HG02938 (cell line): ENCODE measurements around the gene ZNF101.

Source experiments
- ATAC-seq: cut with Tn5 transposase; IDR thresholded peaks from one replicate; pipeline ENCODE4 v1.9.1; 2021; ENCODE audit warnings: mild to moderate bottlenecking, moderate library complexity; ENCODE audit not compliant: unreplicated experiment

Gene ZNF101

GRCh38 chr19:19637523-19638251, 31.0 kb upstream of the ZNF101 start:
- no peak for ATAC-seq

- ATAC-seq, result peak; percentile 5
Observed at GRCh38 chr19:19642506-19643157, 26.0 kb upstream of the ZNF101 start.

- ATAC-seq, result peak; percentile 67
Observed at GRCh38 chr19:19643158-19644053, 25.2 kb upstream of the ZNF101 start, which contains the start of gene GMIP. GMIP (minus strand) TSS chr19:19643657; CDS start chr19:19643529, 128 bp downstream.

GRCh38 chr19:19644054-19644388, 24.6 kb upstream of the ZNF101 start:
- no peak for ATAC-seq

- ATAC-seq, result no peak
Observed at GRCh38 chr19:19645233-19645870, 23.3 kb upstream of the ZNF101 start.

- ATAC-seq, result no peak
Observed at GRCh38 chr19:19647037-19647835, 21.4 kb upstream of the ZNF101 start.

- no peak for ATAC-seq
Observed at GRCh38 chr19:19649155-19649554, 19.5 kb upstream of the ZNF101 start.

GRCh38 chr19:19649580-19649995, 19.1 kb upstream of the ZNF101 start:
- ATAC-seq, result no peak

- no peak for ATAC-seq
Observed at GRCh38 chr19:19650331-19650730, 18.3 kb upstream of the ZNF101 start.

- ATAC-seq, result no peak
Observed at GRCh38 chr19:19651076-19651475, 17.6 kb upstream of the ZNF101 start.

GRCh38 chr19:19652482-19653295, 15.9 kb upstream of the ZNF101 start:
- ATAC-seq, result no peak

GRCh38 chr19:19653597-19654147, 15.0 kb upstream of the ZNF101 start:
- no peak for ATAC-seq

GRCh38 chr19:19654441-19654840, 14.2 kb upstream of the ZNF101 start:
- ATAC-seq, result no peak

- no peak for ATAC-seq
Observed at GRCh38 chr19:19655051-19655594, 13.5 kb upstream of the ZNF101 start.

- ATAC-seq, result no peak
Observed at GRCh38 chr19:19655641-19656343, 12.8 kb upstream of the ZNF101 start.

- ATAC-seq, result no peak
Observed at GRCh38 chr19:19656451-19657396, 11.9 kb upstream of the ZNF101 start.

- no peak for ATAC-seq
Observed at GRCh38 chr19:19657397-19657783, 11.2 kb upstream of the ZNF101 start.
